Lower leg skin (tissue), 3 donors: ENCODE results near the gene TPSAB1.

Source experiments
- POLR2A ChIP-seq, 2 donors: fragments of 450-650 bp; IDR thresholded peaks; one replicate each; pipeline ENCODE4 v1.6.1; 2016 to 2017; ENCODE audit warnings: antibody characterized with exemption in 2 of 2, mild to moderate bottlenecking in 1 of 2, moderate library complexity in 1 of 2
- TF ChIP-seq, protein P1 (sequence below), 3 donors: fragments of 450-650 bp; IDR thresholded peaks; one replicate each; pipeline ENCODE4 v1.5.1; 2016; ENCODE audit warnings: antibody characterized with exemption in 3 of 3, mild to moderate bottlenecking in 3 of 3, moderate library complexity in 2 of 3

DNA sequence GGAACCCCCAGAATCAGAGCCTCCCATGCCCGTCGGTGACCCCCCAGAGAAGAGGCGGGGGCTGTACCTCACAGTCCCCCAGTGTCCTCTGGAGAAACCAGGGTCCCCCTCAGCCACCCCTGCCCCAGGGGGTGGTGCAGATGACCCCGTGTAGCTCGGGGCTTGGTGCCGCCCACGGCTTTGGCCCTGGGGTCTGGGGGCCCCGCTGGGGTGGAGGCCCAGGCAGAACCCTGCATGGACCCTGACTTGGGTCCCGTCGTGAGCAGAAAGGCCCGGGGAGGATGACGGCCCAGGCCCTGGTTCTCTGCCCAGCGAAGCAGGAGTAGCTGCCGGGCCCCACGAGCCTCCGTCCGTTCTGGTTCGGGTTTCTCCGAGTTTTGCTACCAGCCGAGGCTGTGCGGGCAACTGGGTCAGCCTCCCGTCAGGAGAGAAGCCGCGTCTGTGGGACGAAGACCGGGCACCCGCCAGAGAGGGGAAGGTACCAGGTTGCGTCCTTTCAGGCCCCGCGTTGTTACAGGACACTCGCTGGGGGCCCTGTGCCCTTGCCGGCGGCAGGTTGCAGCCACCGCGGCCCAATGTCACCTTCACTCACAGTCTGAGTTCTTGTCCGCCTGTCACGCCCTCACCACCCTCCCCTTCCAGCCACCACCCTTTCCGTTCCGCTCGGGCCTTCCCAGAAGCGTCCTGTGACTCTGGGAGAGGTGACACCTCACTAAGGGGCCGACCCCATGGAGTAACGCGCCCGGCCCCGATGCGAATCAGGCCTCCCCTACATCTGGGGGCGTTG, 19.5 kb upstream of the TPSAB1 start:
- TF ChIP-seq, protein P1, sequence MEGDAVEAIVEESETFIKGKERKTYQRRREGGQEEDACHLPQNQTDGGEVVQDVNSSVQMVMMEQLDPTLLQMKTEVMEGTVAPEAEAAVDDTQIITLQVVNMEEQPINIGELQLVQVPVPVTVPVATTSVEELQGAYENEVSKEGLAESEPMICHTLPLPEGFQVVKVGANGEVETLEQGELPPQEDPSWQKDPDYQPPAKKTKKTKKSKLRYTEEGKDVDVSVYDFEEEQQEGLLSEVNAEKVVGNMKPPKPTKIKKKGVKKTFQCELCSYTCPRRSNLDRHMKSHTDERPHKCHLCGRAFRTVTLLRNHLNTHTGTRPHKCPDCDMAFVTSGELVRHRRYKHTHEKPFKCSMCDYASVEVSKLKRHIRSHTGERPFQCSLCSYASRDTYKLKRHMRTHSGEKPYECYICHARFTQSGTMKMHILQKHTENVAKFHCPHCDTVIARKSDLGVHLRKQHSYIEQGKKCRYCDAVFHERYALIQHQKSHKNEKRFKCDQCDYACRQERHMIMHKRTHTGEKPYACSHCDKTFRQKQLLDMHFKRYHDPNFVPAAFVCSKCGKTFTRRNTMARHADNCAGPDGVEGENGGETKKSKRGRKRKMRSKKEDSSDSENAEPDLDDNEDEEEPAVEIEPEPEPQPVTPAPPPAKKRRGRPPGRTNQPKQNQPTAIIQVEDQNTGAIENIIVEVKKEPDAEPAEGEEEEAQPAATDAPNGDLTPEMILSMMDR (IDR thresholded peaks at IDR 0.05): no peak
- TF ChIP-seq POLR2A (IDR thresholded peaks at IDR 0.05): no peak
